ENCODE measurements around the gene FAM120B. TPM values are rescaled to one million over a fixed set of nuclear protein-coding genes. Genes with fewer than 3 reads are reported as not detected.

FAM120B gene
- polyA plus RNA-seq, 1 donor from 2014 or later: 17.9 TPM

GRCh38 chr6:170260686-170261085 is 45.9 kb upstream of the FAM120B start:
- H3F3A ChIP-seq (ENCODE audit: insufficient read depth, low read length, poor library complexity, severe bottlenecking): no peaks in the 10 kb centered on the region
- H3K36me3 ChIP-seq (ENCODE audit: insufficient read depth, low read length): no peaks in the 10 kb centered on the region
- H3K27me3 ChIP-seq (ENCODE audit: insufficient read depth, low read depth, low read length): no peaks in the 10 kb centered on the region
- H3K79me2 ChIP-seq (replicated peaks; ENCODE audit: insufficient read depth, low read length): no peaks in the 10 kb centered on the region
- no peaks in the 10 kb centered on the region for H3K9me3 ChIP-seq (ENCODE audit: low read length)
- no peak overlapping the region for H3K4me3 ChIP-seq (ENCODE audit: low read length)
- H3K27ac ChIP-seq (ENCODE audit: low read length): no peak overlapping the region
- H3K9me2 ChIP-seq (ENCODE audit: insufficient read depth, low read length): no peaks in the 10 kb centered on the region
- H4K20me1 ChIP-seq (ENCODE audit: insufficient read depth): no peaks in the 10 kb centered on the region
- no peak overlapping the region for H3K4me2 ChIP-seq (ENCODE audit: low read length)
- TF ChIP-seq SMC3 (conservative IDR thresholded peaks at IDR 0.05; ENCODE audit: poor library complexity) (no peak), POLR2AphosphoS5 (IDR thresholded peaks at IDR 0.05) (no peak), TAF1 (IDR thresholded peaks at IDR 0.05; ENCODE audit: low read depth) (no peak), REST (IDR thresholded peaks at IDR 0.05; ENCODE audit: borderline replicate concordance) (no peak), EZH2 (IDR thresholded peaks at IDR 0.05; ENCODE audit: borderline replicate concordance, insufficient read depth, low read length, poor library complexity, severe bottlenecking) (no peak), EP300 (conservative IDR thresholded peaks at IDR 0.05; ENCODE audit: poor library complexity, severe bottlenecking) (no peak), MXI1 (conservative IDR thresholded peaks at IDR 0.05; ENCODE audit: poor library complexity, severe bottlenecking) (no peak), RAD21 (conservative IDR thresholded peaks at IDR 0.05) (no peak)
- TF ChIP-seq, protein P1, sequence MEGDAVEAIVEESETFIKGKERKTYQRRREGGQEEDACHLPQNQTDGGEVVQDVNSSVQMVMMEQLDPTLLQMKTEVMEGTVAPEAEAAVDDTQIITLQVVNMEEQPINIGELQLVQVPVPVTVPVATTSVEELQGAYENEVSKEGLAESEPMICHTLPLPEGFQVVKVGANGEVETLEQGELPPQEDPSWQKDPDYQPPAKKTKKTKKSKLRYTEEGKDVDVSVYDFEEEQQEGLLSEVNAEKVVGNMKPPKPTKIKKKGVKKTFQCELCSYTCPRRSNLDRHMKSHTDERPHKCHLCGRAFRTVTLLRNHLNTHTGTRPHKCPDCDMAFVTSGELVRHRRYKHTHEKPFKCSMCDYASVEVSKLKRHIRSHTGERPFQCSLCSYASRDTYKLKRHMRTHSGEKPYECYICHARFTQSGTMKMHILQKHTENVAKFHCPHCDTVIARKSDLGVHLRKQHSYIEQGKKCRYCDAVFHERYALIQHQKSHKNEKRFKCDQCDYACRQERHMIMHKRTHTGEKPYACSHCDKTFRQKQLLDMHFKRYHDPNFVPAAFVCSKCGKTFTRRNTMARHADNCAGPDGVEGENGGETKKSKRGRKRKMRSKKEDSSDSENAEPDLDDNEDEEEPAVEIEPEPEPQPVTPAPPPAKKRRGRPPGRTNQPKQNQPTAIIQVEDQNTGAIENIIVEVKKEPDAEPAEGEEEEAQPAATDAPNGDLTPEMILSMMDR (IDR thresholded peaks at IDR 0.05; ENCODE audit: poor library complexity, severe bottlenecking): no peak
- H2AFZ ChIP-seq (ENCODE audit: low read depth, low read length): no peak overlapping the region
- no peak overlapping the region for H3K9ac ChIP-seq (ENCODE audit: low read length)

- no peak overlapping the region for H3K9ac ChIP-seq (ENCODE audit: low read length)
- H3K4me2 ChIP-seq (ENCODE audit: low read length): no peak overlapping the region
- H3K27me3 ChIP-seq (ENCODE audit: insufficient read depth, low read depth, low read length): no peaks in the 10 kb centered on the region
- no peak overlapping the region for H3K4me3 ChIP-seq (ENCODE audit: low read length)
- H2AFZ ChIP-seq (ENCODE audit: low read depth, low read length): no peak overlapping the region
- H3K27ac ChIP-seq (ENCODE audit: low read length): no peak overlapping the region
- TF ChIP-seq REST (IDR thresholded peaks at IDR 0.05; ENCODE audit: borderline replicate concordance) (no peak), TAF1 (IDR thresholded peaks at IDR 0.05; ENCODE audit: low read depth) (no peak), SMC3 (conservative IDR thresholded peaks at IDR 0.05; ENCODE audit: poor library complexity) (no peak), EP300 (conservative IDR thresholded peaks at IDR 0.05; ENCODE audit: poor library complexity, severe bottlenecking) (no peak), MXI1 (conservative IDR thresholded peaks at IDR 0.05; ENCODE audit: poor library complexity, severe bottlenecking) (no peak), RAD21 (conservative IDR thresholded peaks at IDR 0.05) (no peak), POLR2AphosphoS5 (IDR thresholded peaks at IDR 0.05) (no peak), EZH2 (IDR thresholded peaks at IDR 0.05; ENCODE audit: borderline replicate concordance, insufficient read depth, low read length, poor library complexity, severe bottlenecking) (no peak)
- TF ChIP-seq, protein P1 (IDR thresholded peaks at IDR 0.05; ENCODE audit: poor library complexity, severe bottlenecking): no peak
- no peaks in the 10 kb centered on the region for H3K9me3 ChIP-seq (ENCODE audit: low read length)
- no peaks in the 10 kb centered on the region for H3K79me2 ChIP-seq (replicated peaks; ENCODE audit: insufficient read depth, low read length)
- H3K9me2 ChIP-seq (ENCODE audit: insufficient read depth, low read length): no peaks in the 10 kb centered on the region
- H3F3A ChIP-seq (ENCODE audit: insufficient read depth, low read length, poor library complexity, severe bottlenecking): no peaks in the 10 kb centered on the region
- H3K36me3 ChIP-seq (ENCODE audit: insufficient read depth, low read length): no peaks in the 10 kb centered on the region
- no peaks in the 10 kb centered on the region for H4K20me1 ChIP-seq (ENCODE audit: insufficient read depth)
These were observed 44.7 kb upstream of the FAM120B start for GRCh38 chr6:170261643-170262488.
